WTC11 (cell line): ENCODE results near the gene KLHL34. TPM values are rescaled to one million over a fixed set of nuclear protein-coding genes. Genes with fewer than 3 reads are reported as not detected.

ENCODE experiments used
- ATAC-seq: fragments of 200-7000 bp; cut with Tn5 transposase; 2 replicates; pipeline ENCODE4 v1.10.0; 2021; ENCODE audit warnings: mild to moderate bottlenecking, moderate library complexity
- CTCF ChIA-PET: fragments of 300-600 bp; sonication (Branson Sonifier 250); formaldehyde crosslinking; loops from one replicate; lab custom pipeline; 2021; ENCODE audit warnings: antibody characterized with exemption; lab: Charles Lee
- POLR2A ChIA-PET: fragments of 350-600 bp; sonication (Branson Sonifier 250); formaldehyde crosslinking; loops from one replicate; lab custom pipeline; 2021; ENCODE audit warnings: antibody characterized with exemption; lab: Charles Lee
- DNase-seq: peaks from one replicate; pipeline ENCODE4 v3.0.0; 2021; ENCODE audit warnings: low spot score
- H3K27ac Mint-ChIP-seq: 2 replicates; pipeline ENCODE4 v1.8.0; 2021; ENCODE audit warnings: mixed read lengths
- H3K27me3 Mint-ChIP-seq: 2 replicates; pipeline ENCODE4 v1.8.0; 2021; ENCODE audit warnings: low read depth, mild to moderate bottlenecking, moderate library complexity, mixed read lengths
- H3K36me3 Mint-ChIP-seq: 2 replicates; pipeline ENCODE4 v1.8.0; 2021; ENCODE audit warnings: mixed read lengths
- H3K4me1 Mint-ChIP-seq: 2 replicates; pipeline ENCODE4 v1.8.0; 2022; ENCODE audit warnings: mixed read lengths
- H3K4me3 Mint-ChIP-seq: 2 replicates; pipeline ENCODE4 v1.8.0; 2021; ENCODE audit warnings: mild to moderate bottlenecking, moderate library complexity, mixed read lengths
- H3K9me3 Mint-ChIP-seq: 2 replicates; pipeline ENCODE4 v1.8.0; 2021; ENCODE audit warnings: mixed read lengths
- ATF1 ChIP-seq: sonication (generic); formaldehyde crosslinking; IDR thresholded peaks from 2 replicates; pipeline ENCODE4 v1.8.1; 2023; ENCODE audit warnings: mild to moderate bottlenecking, moderate library complexity, missing genetic modification reagents
- CREB1 ChIP-seq: sonication (generic); formaldehyde crosslinking; IDR thresholded peaks from 2 replicates; pipeline ENCODE4 v1.8.0; 2023; ENCODE audit warnings: mild to moderate bottlenecking, missing genetic modification reagents
- E2F5 ChIP-seq: sonication (generic); formaldehyde crosslinking; IDR thresholded peaks from 2 replicates; pipeline ENCODE4 v1.8.1; 2022; ENCODE audit warnings: mild to moderate bottlenecking, moderate library complexity, missing genetic modification reagents
- HMGXB4 ChIP-seq: sonication (generic); formaldehyde crosslinking; IDR thresholded peaks from 2 replicates; pipeline ENCODE4 v1.8.1; 2023; ENCODE audit warnings: mild to moderate bottlenecking, moderate library complexity, missing genetic modification reagents
- KAT7 ChIP-seq: sonication (generic); formaldehyde crosslinking; IDR thresholded peaks from 2 replicates; pipeline ENCODE4 v1.8.1; 2023; ENCODE audit warnings: missing genetic modification reagents, mild to moderate bottlenecking, borderline replicate concordance
- NR2C2 ChIP-seq: sonication (generic); formaldehyde crosslinking; IDR thresholded peaks from 2 replicates; pipeline ENCODE4 v1.8.0; 2022; ENCODE audit warnings: mild to moderate bottlenecking, missing genetic modification reagents
- RELA ChIP-seq: sonication (generic); formaldehyde crosslinking; IDR thresholded peaks from 2 replicates; pipeline ENCODE4 v1.8.1; 2022; ENCODE audit warnings: missing genetic modification reagents, mild to moderate bottlenecking, borderline replicate concordance
- SMAD4 ChIP-seq: sonication (generic); formaldehyde crosslinking; IDR thresholded peaks from 2 replicates; pipeline ENCODE4 v1.8.0; 2022; ENCODE audit warnings: mild to moderate bottlenecking, missing genetic modification reagents
- SP1 ChIP-seq: sonication (generic); formaldehyde crosslinking; conservative IDR thresholded peaks from 2 replicates; pipeline ENCODE4 v1.8.1; 2022; ENCODE audit warnings: missing genetic modification reagents
- TCF7 ChIP-seq: sonication (generic); formaldehyde crosslinking; IDR thresholded peaks from 2 replicates; pipeline ENCODE4 v1.8.0; 2022; ENCODE audit warnings: mild to moderate bottlenecking, low read depth, missing genetic modification reagents, moderate library complexity
- ZNF121 ChIP-seq: sonication (generic); formaldehyde crosslinking; IDR thresholded peaks from 2 replicates; pipeline ENCODE4 v1.8.0; 2023; ENCODE audit warnings: missing genetic modification reagents
- ZNF138 ChIP-seq: sonication (generic); formaldehyde crosslinking; conservative IDR thresholded peaks from 2 replicates; pipeline ENCODE4 v1.8.1; 2022; ENCODE audit warnings: mild to moderate bottlenecking, moderate library complexity, missing genetic modification reagents
- ZNF219 ChIP-seq: sonication (generic); formaldehyde crosslinking; IDR thresholded peaks from 2 replicates; pipeline ENCODE4 v1.8.0; 2023; ENCODE audit warnings: missing genetic modification reagents, mild to moderate bottlenecking, borderline replicate concordance
- ZNF671 ChIP-seq: fragments of 250-450 bp; sonication (Bioruptor Pico); IDR thresholded peaks from 2 replicates; pipeline ENCODE4 v1.8.0; 2021; ENCODE audit warnings: mild to moderate bottlenecking
- ZSCAN18 ChIP-seq: fragments of 250-450 bp; sonication (Bioruptor Pico); IDR thresholded peaks from 2 replicates; pipeline ENCODE4 v2.1.2; 2022; ENCODE audit warnings: mild to moderate bottlenecking, moderate library complexity
- total RNA-seq: library from RNA; stranded (reverse); gene quantifications from 3 replicates; pipeline ENCODE4 v1.2.3, GENCODE V29; 2021
- TF ChIP-seq, protein P1 (sequence below): fragments of 250-450 bp; sonication (Bioruptor Pico); IDR thresholded peaks from 2 replicates; pipeline ENCODE4 v1.8.0; 2021; ENCODE audit warnings: mild to moderate bottlenecking
- TF ChIP-seq, protein P2 (sequence below): sonication (generic); formaldehyde crosslinking; IDR thresholded peaks from 2 replicates; pipeline ENCODE4 v1.8.1; 2023; ENCODE audit warnings: mild to moderate bottlenecking, missing genetic modification reagents
- TF ChIP-seq, protein P3 (sequence below): sonication (generic); formaldehyde crosslinking; IDR thresholded peaks from 2 replicates; pipeline ENCODE4 v1.8.0; 2022; ENCODE audit warnings: mild to moderate bottlenecking, missing genetic modification reagents
- TF ChIP-seq, protein P4 (sequence below): fragments of 200-600 bp; IDR thresholded peaks from 2 replicates; pipeline ENCODE4 v1.8.0; 2022; ENCODE audit warnings: antibody characterized with exemption

KLHL34 gene
- total RNA-seq, 1 experiment from 2014 or later: 1.6 TPM

DNA sequence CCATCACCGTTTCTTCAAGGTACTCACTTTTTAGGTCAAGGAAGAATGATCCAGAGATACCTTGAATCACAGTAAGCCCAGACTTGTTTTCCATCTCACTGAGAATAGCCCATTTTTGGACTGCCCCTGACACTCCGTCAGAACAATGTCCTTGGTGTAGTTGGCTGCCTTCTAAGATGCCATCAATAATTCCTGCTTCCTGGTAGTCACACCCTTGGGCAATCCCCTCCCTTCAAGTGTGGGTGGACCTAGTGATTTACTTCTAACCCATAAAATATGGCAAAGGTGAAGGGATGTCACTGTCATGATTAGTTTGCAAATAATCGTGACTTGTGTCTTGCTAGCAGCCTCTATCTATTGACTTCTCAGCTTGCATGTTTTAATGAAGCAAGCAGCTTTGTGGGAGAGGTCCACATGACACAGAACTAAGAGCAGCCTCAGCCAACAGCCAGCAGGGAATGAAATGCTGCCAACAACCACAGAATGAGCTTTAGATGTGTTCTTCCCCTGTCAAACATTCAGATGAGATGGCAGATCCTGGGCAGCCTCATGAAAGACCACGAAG, 20.0 kb upstream of the KLHL34 start (continued):
- TF ChIP-seq NR2C2 (CRISPR knock-in tag) (no peak), KAT7 (no peak), ZNF121 (CRISPR knock-in tag) (no peak)
- TF ChIP-seq, protein P1, sequence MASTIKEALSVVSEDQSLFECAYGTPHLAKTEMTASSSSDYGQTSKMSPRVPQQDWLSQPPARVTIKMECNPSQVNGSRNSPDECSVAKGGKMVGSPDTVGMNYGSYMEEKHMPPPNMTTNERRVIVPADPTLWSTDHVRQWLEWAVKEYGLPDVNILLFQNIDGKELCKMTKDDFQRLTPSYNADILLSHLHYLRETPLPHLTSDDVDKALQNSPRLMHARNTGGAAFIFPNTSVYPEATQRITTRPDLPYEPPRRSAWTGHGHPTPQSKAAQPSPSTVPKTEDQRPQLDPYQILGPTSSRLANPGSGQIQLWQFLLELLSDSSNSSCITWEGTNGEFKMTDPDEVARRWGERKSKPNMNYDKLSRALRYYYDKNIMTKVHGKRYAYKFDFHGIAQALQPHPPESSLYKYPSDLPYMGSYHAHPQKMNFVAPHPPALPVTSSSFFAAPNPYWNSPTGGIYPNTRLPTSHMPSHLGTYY (CRISPR knock-in tag): no peak

DNA sequence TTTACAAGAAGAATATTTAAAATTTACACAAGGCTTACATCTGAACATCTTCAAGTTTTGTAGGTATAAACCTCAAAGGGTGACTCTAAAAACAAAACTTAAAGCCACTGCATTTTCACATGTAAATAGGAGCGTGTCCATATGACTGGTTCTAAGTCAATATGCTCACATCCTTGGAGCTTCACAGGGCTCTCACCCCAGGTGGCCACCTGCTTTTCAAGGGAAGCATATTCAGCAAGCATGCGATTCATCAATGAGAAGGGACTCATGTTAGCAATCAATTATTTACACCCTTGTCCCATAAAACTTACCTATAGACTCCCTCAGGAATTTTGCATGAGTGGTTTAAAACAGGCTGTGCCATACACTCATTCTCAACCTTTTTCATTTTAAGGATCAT, 17.8 kb upstream of the KLHL34 start:
- Mint-ChIP-seq H3K4me1 (peaks cover 11% of the 10 kb centered on the region), H3K27ac (no peak overlapping the region), H3K27me3 (no peaks in the 10 kb centered on the region), H3K4me3 (no peak overlapping the region), H3K9me3 (no peaks in the 10 kb centered on the region), H3K36me3 (no peaks in the 10 kb centered on the region)
- ChIA-PET POLR2A (no interaction called here), CTCF (no interaction called here)
- TF ChIP-seq, protein P2, sequence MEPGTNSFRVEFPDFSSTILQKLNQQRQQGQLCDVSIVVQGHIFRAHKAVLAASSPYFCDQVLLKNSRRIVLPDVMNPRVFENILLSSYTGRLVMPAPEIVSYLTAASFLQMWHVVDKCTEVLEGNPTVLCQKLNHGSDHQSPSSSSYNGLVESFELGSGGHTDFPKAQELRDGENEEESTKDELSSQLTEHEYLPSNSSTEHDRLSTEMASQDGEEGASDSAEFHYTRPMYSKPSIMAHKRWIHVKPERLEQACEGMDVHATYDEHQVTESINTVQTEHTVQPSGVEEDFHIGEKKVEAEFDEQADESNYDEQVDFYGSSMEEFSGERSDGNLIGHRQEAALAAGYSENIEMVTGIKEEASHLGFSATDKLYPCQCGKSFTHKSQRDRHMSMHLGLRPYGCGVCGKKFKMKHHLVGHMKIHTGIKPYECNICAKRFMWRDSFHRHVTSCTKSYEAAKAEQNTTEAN: no peak
- TF ChIP-seq SP1 (CRISPR knock-in tag) (no peak), RELA (CRISPR knock-in tag) (no peak), E2F5 (CRISPR knock-in tag) (no peak), ZNF138 (CRISPR knock-in tag) (no peak), HMGXB4 (CRISPR knock-in tag) (no peak), ZNF671 (CRISPR knock-in tag) (no peak), CREB1 (CRISPR knock-in tag) (no peak)
- no peak for ATAC-seq
- no peak for DNase-seq

- Mint-ChIP-seq H3K4me1 (peaks cover 11% of the 10 kb centered on the region), H3K27ac (no peak overlapping the region), H3K9me3 (no peaks in the 10 kb centered on the region), H3K36me3 (no peaks in the 10 kb centered on the region), H3K4me3 (no peak overlapping the region), H3K27me3 (no peaks in the 10 kb centered on the region)
- ChIA-PET CTCF (interaction anchor here (0.9 to 1.1 kb wide), 2 partner anchors 15 to 1145 kb away, joined by 3 read pairs; no protein-coding TSS in a partner anchor), POLR2A (no interaction called here)
- ATAC-seq (no peak), DNase-seq (no peak)
- TF ChIP-seq, protein P3, sequence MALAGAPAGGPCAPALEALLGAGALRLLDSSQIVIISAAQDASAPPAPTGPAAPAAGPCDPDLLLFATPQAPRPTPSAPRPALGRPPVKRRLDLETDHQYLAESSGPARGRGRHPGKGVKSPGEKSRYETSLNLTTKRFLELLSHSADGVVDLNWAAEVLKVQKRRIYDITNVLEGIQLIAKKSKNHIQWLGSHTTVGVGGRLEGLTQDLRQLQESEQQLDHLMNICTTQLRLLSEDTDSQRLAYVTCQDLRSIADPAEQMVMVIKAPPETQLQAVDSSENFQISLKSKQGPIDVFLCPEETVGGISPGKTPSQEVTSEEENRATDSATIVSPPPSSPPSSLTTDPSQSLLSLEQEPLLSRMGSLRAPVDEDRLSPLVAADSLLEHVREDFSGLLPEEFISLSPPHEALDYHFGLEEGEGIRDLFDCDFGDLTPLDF: no peak
- TF ChIP-seq ZSCAN18 (CRISPR knock-in tag): no peak
- no peak for TF ChIP-seq ZNF138 (CRISPR knock-in tag)
- TF ChIP-seq, protein P4, sequence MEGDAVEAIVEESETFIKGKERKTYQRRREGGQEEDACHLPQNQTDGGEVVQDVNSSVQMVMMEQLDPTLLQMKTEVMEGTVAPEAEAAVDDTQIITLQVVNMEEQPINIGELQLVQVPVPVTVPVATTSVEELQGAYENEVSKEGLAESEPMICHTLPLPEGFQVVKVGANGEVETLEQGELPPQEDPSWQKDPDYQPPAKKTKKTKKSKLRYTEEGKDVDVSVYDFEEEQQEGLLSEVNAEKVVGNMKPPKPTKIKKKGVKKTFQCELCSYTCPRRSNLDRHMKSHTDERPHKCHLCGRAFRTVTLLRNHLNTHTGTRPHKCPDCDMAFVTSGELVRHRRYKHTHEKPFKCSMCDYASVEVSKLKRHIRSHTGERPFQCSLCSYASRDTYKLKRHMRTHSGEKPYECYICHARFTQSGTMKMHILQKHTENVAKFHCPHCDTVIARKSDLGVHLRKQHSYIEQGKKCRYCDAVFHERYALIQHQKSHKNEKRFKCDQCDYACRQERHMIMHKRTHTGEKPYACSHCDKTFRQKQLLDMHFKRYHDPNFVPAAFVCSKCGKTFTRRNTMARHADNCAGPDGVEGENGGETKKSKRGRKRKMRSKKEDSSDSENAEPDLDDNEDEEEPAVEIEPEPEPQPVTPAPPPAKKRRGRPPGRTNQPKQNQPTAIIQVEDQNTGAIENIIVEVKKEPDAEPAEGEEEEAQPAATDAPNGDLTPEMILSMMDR: no peak
- no peak for TF ChIP-seq KAT7
- no peak for TF ChIP-seq ATF1
- no peak for TF ChIP-seq TCF7
- no peak for TF ChIP-seq CREB1 (CRISPR knock-in tag)
- TF ChIP-seq ZNF219 (CRISPR knock-in tag): no peak
- no peak for TF ChIP-seq SMAD4 (CRISPR knock-in tag)
These were observed 16.5 kb upstream of the KLHL34 start for GRCh38 chrX:21674430-21675186.
